RPMI7951 (cell line): ENCODE data around the gene PHF20. TPM values are rescaled to one million over a fixed set of nuclear protein-coding genes. Genes with fewer than 3 reads are reported as not detected.
A peak's percentile ranks its signal among the peaks of the same experiment; 100 is the strongest.
"Not testable (repeated sequence)": the region's sequence is repeated elsewhere in the genome, so short reads cannot be mapped to it uniquely, and the experiment has no call there.

Experiments used
- DNase-seq: peaks from one replicate; pipeline ENCODE4 v3.0.0-alpha.2; 2012; ENCODE audit warnings: low read depth
- total RNA-seq: library from RNA; depleted of rRNA; stranded (reverse); fragments of >200 nt; shearing (Covaris generic); gene quantifications from 2 replicates; pipeline ENCODE4 v1.2.3, GENCODE V29; 2014; rRNA removed

The PHF20 gene
- 47.3 and 60.0 TPM in 2 replicates for total RNA-seq

DNA sequence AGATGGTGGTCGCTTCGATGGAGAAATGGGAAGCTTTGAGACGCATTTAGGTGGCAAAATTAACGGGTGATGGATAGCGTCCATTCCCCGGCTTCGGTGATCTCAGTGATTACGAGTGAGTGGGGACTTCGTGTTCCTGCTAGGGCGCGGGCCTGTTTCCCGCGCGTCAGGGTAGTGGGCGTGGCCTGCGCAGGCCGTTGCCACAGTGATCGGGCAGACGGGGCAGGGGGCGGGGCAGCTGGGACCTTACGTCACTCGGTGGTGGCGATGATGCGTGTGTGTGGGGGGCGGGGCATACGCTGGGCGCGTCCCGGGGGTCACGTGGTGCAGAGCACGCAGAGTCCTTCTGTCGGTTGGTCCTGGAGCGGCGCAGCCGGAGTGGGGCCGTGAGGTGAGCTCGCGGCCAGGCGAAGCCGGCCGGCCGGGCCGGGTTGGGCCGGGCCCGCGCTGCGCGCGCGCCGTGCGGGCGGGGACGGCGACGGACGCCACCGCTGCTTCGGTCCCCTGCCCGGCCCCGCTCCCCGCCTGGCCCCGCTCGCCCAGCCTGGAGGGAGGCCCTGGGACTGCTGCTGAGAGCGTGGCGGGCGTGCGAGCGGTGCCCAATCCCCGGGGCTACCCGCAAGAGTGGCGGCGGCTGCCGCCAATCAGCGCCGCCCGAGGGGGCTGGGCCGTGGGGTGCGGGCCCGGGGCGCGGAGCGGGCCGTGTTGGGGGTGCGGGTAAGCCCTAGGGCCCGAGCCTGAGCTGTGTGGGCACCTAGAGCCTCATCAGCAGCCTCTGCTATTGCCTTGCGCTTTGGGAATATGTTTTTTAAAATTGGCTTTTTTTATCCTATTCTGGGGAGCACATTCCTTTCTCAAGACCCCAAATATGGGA is at the start of gene PHF20:
TSS of gene PHF20 (plus strand) at position 327 of the 874 bp plus-strand sequence. CDS start 29,508 bp downstream, outside the sequence.
- DNase-seq = peak; percentile 97

GRCh38 chr20:35723275-35723639 is 48.6 kb upstream of the PHF20 start:
- not testable (repeated sequence) for DNase-seq

GRCh38 chr20:35723652-35724320 is 48.0 kb upstream of the PHF20 start:
- not testable (repeated sequence) for DNase-seq

- no peak for DNase-seq
Observed at GRCh38 chr20:35724321-35725230, 47.2 kb upstream of the PHF20 start.

- DNase-seq = no peak
Observed at GRCh38 chr20:35726842-35727711, 44.7 kb upstream of the PHF20 start.

DNA sequence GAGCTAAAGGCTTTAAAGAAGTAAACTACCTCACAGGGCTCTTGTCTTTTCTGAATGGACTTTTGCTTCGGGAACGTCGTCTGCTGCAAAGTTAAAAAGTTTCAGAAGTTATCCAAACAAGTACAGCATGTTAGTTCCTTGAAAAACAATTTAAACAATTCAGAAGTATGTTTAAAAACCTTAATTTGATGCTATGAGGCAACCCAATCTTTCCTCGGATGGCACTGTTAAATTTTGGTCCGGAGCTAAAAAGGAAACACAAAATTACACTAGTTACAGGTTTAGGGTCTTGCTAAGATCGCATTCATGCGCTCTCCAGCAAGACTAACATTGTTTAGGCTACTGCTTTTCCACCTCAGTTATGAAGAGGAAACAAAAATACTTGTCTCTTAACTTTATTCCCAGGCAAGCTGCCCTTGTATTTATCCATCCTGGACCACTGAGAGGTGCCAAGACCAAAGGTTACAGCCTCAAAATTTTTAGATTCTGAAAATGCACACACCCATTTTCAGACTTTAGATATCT is 42.5 kb upstream of the PHF20 start:
- DNase-seq = no peak

GRCh38 chr20:35729836-35730582 is 41.8 kb upstream of the PHF20 start:
- no peak for DNase-seq

DNA sequence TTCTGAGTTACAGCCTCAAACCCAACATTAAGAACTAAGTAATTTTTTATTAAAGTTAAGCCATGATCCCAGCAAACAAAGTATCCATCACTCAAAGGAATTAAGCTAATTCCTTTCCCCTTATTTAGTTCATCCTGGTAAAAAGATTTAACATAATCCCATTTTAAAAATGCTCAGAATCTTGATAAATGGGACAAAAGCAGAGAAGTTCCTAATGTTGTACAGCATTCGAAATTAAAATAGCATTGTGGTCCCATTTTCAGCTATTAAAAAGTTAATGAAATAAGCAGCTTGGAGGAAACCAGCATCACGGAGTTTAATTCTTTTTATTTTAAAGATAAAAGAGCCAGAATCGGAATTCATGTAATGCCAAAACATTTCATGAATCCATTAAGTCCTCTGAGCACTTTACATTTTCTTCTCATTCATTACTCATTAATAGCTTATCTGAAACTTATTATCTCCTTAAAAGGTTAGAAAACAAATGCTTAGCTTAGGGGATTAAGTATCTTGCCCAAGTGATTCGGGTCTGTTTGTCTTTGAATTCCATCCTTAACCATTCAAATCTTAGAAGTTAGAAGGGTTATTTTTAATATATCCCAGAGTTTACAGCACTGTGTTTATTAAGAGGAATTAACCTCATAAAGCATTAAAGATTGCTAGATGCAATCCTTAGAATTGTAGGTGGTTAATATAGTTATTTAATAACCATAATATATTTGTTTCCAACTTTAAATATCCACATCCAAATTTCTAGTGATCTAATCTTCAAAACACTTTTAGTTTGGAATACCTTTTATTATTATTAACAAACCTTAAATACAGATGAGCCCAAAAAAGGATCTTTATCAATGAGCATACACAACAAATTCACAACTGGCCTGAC is 41.0 kb upstream of the PHF20 start:
- no peak for DNase-seq

DNA sequence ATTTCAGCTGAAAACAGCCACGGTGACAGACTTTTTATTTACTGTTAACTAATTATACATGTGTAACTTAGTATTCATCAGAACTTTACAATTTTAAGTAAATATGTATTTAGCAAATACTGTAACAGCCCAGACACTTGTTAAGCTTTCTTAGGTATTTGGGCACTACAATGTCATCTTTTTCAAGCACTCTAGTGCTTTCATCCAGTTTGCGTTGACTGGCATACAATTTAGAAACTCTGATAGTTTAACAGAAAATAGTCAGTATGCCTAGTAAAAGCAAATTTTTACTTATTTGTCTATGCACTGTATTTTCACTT is 40.4 kb upstream of the PHF20 start:
- no peak for DNase-seq

GRCh38 chr20:35731862-35732643 is 39.8 kb upstream of the PHF20 start:
- no peak for DNase-seq

- no peak for DNase-seq
Observed at GRCh38 chr20:35732644-35732982, 39.2 kb upstream of the PHF20 start.

DNA sequence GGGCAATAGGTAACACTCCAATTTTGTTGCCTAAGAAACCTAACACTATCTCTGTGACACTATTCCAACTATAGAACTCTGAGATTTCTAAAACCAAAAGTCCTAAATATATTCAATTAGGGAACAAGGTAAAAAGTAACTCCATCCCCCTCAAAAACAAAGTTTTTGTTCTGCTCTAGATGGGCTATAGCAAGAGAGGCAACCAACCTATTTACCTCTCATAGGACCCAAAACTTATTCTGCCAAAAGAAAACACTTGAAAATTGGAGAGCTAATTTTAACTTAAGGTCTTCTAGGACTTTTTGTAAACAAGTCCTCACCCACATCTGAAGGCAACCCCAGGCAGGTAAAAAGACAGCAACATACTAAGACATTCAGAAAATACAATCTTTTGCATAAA is 37.4 kb upstream of the PHF20 start:
- no peak for DNase-seq

- DNase-seq = no peak
Observed at GRCh38 chr20:35734777-35735649, 36.8 kb upstream of the PHF20 start.

GRCh38 chr20:35735826-35736470 is 35.9 kb upstream of the PHF20 start:
- DNase-seq = no peak

DNA sequence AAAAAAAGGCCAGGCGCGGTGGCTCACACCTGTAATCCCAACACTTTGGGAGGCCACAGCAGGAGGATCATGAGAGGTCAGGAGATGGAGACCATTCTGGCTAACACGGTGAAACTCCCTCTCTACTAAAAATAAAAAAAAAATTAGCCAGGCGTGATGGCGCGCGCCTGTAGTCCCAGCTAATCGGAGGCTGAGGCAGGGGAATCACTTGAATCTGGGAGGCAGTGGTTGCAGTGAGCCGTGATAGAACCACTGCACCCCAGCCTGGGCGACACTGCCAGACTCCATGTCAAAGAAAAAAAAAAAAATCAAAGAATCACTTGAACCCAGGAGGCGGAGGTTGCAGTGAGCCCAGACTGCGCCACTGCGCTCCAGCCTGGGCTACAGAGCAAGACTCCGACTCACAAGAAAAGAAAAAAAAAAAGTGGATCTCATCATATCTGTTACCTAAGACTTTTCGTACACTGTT is 33.9 kb upstream of the PHF20 start:
- no peak for DNase-seq

DNA sequence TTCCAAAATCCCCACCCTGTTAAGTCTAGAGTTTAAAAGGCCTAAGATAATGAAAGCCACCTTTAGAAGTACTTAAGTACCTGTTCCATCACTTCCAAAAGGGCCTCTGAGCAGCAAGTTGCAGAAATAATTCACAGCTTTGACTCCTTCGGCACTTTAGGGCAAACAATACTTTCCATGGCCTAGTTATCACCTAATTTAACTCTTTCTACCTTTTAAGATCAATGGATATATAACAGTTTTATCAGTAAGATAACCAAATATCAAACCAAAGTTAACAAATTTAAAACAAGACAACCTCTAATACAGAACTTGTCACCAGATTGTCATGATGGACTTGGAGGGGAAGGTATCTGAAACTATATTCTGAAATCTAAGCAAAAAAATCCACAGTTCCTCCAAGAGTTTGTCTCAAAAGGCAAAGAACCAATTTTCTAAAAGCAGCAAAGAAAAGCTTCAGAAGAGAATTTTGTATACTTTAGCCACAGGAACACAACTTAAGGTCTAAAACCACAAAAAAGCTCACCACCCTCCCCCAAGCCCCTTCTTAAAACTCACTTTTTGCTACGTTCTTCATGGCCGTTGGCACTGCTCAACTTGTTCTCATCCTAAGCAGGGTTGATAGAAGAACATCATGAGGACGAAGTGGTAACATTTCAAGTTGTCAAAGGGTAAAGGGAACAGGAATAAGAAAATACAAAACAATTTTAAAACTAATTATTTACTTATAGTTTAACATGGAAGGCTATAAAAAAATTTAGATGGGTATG is 33.2 kb upstream of the PHF20 start:
- no peak for DNase-seq
